ENCODE results near the gene DHX8.
A peak's percentile ranks its signal among the peaks of the same experiment; 100 is the strongest.

DHX8 gene

GRCh38 chr17:43483674-43484551, at the start of gene DHX8:
DHX8 (plus strand) TSS chr17:43483975; CDS start chr17:43484038, 63 bp downstream.
- Histone ChIP-seq H3K9me3 (ENCODE audit: control insufficient read depth, insufficient read depth, low read depth, low read length) (no peaks in the 10 kb centered on the region), H3K36me3 (ENCODE audit: control insufficient read depth, insufficient read depth, low read length) (no peaks in the 10 kb centered on the region), H3K27me3 (ENCODE audit: control insufficient read depth, insufficient read depth, low read length) (no peaks in the 10 kb centered on the region), H3K4me1 (ENCODE audit: control insufficient read depth, insufficient read depth, low read length) (peaks cover 12% of the 10 kb centered on the region), H3K9ac (ENCODE audit: low read length) (peak within 1 kb of the TSS; percentile 91), H3K27ac (ENCODE audit: low read depth, low read length) (peak within 1 kb of the TSS; percentile 76), H3K4me3 (ENCODE audit: low read depth, low read length) (peak within 1 kb of the TSS; percentile 97)

GRCh38 chr17:43434902-43435319, 48.9 kb upstream of the DHX8 start:
- no peak overlapping the region for H3K9ac ChIP-seq (ENCODE audit: low read length)
- peaks cover 22% of the 10 kb centered on the region for H3K4me1 ChIP-seq (ENCODE audit: control insufficient read depth, insufficient read depth, low read length)
- no peaks in the 10 kb centered on the region for H3K36me3 ChIP-seq (ENCODE audit: control insufficient read depth, insufficient read depth, low read length)
- no peak overlapping the region for H3K27ac ChIP-seq (ENCODE audit: low read depth, low read length)
- no peaks in the 10 kb centered on the region for H3K27me3 ChIP-seq (ENCODE audit: control insufficient read depth, insufficient read depth, low read length)
- H3K9me3 ChIP-seq (ENCODE audit: control insufficient read depth, insufficient read depth, low read depth, low read length), result no peaks in the 10 kb centered on the region
- H3K4me3 ChIP-seq (ENCODE audit: low read depth, low read length), result no peak overlapping the region

DNA sequence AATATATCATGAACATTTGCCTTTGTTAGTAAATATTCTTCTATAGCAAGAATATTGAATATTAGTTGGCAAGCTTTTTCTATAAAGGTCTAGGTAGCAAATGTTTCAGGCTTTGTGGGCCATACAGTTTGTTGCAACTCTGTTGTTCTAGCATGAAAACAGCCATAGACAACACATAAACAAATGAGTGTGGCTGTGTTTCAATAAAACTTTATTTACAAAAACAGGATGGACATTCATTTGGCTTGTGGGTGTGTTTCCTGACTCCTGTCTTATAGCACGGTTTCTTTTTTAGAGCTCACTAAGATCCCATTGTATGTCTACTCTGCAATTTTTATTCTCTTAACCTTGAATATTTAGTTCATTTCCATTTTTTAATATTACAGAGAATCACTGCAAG, 46.0 kb upstream of the DHX8 start:
- Histone ChIP-seq H3K4me3 (ENCODE audit: low read depth, low read length) (no peak overlapping the region), H3K27me3 (ENCODE audit: control insufficient read depth, insufficient read depth, low read length) (no peaks in the 10 kb centered on the region), H3K9me3 (ENCODE audit: control insufficient read depth, insufficient read depth, low read depth, low read length) (no peaks in the 10 kb centered on the region), H3K36me3 (ENCODE audit: control insufficient read depth, insufficient read depth, low read length) (no peaks in the 10 kb centered on the region), H3K9ac (ENCODE audit: low read length) (no peak overlapping the region), H3K4me1 (ENCODE audit: control insufficient read depth, insufficient read depth, low read length) (peaks cover 9% of the 10 kb centered on the region), H3K27ac (ENCODE audit: low read depth, low read length) (no peak overlapping the region)

DNA sequence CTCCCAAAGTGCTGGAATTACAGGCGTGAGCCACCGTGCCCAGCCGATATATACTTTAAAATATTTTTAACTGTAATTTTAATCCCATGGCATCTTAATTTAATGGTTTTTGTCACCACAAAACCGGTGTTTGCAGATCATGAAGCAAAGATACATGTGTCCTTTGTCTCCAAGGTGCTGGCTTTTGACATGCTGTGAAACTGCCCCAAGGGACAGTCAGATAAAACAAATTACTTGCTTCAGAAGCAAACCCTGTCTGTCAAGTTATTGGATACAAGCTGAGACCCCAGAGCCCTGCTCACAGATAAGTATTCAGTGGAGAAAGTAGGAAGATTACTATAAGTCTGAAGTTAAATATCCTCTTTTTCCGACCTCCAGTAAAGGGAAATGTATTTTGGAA, 45.1 kb upstream of the DHX8 start:
- H3K4me1 ChIP-seq (ENCODE audit: control insufficient read depth, insufficient read depth, low read length), result peaks cover 9% of the 10 kb centered on the region
- no peak overlapping the region for H3K27ac ChIP-seq (ENCODE audit: low read depth, low read length)
- H3K27me3 ChIP-seq (ENCODE audit: control insufficient read depth, insufficient read depth, low read length), result no peaks in the 10 kb centered on the region
- H3K4me3 ChIP-seq (ENCODE audit: low read depth, low read length), result no peak overlapping the region
- H3K9me3 ChIP-seq (ENCODE audit: control insufficient read depth, insufficient read depth, low read depth, low read length), result no peaks in the 10 kb centered on the region
- H3K36me3 ChIP-seq (ENCODE audit: control insufficient read depth, insufficient read depth, low read length), result no peaks in the 10 kb centered on the region
- no peak overlapping the region for H3K9ac ChIP-seq (ENCODE audit: low read length)

- no peak overlapping the region for H3K27ac ChIP-seq (ENCODE audit: low read depth, low read length)
- H3K36me3 ChIP-seq (ENCODE audit: control insufficient read depth, insufficient read depth, low read length), result no peaks in the 10 kb centered on the region
- no peak overlapping the region for H3K4me3 ChIP-seq (ENCODE audit: low read depth, low read length)
- H3K9me3 ChIP-seq (ENCODE audit: control insufficient read depth, insufficient read depth, low read depth, low read length), result no peaks in the 10 kb centered on the region
- no peak overlapping the region for H3K9ac ChIP-seq (ENCODE audit: low read length)
- no peaks in the 10 kb centered on the region for H3K27me3 ChIP-seq (ENCODE audit: control insufficient read depth, insufficient read depth, low read length)
- peaks cover 9% of the 10 kb centered on the region for H3K4me1 ChIP-seq (ENCODE audit: control insufficient read depth, insufficient read depth, low read length)
These were observed 44.7 kb upstream of the DHX8 start for GRCh38 chr17:43439041-43439440.

DNA sequence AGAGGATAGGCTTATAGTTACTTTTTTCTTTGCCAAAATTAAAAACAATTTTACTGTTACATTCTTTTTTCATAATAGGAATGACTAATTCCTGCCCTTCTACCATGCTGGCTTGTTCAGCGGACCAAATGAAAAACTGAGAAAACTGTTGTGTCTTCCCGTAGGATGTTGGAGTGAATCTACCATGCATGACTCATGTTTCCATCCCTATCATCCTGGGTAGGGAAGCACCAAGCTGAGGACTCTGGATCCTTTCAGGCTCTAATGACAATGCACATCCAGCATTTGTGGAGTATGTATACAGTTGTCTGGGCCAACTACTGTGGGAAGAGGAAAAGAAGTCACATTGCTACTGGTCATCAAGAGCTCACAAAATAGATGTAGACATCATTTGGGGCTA, 41.1 kb upstream of the DHX8 start:
- H3K9ac ChIP-seq (ENCODE audit: low read length), result no peak overlapping the region

GRCh38 chr17:43443381-43443780, 40.4 kb upstream of the DHX8 start:
- Histone ChIP-seq H3K4me1 (ENCODE audit: control insufficient read depth, insufficient read depth, low read length) (peaks cover 7% of the 10 kb centered on the region), H3K9me3 (ENCODE audit: control insufficient read depth, insufficient read depth, low read depth, low read length) (no peaks in the 10 kb centered on the region), H3K36me3 (ENCODE audit: control insufficient read depth, insufficient read depth, low read length) (no peaks in the 10 kb centered on the region), H3K27ac (ENCODE audit: low read depth, low read length) (no peak overlapping the region), H3K4me3 (ENCODE audit: low read depth, low read length) (no peak overlapping the region), H3K9ac (ENCODE audit: low read length) (no peak overlapping the region), H3K27me3 (ENCODE audit: control insufficient read depth, insufficient read depth, low read length) (no peaks in the 10 kb centered on the region)

More for the DNA sequence above, 41.1 kb upstream of the DHX8 start:
- Histone ChIP-seq H3K27me3 (ENCODE audit: control insufficient read depth, insufficient read depth, low read length) (no peaks in the 10 kb centered on the region), H3K4me1 (ENCODE audit: control insufficient read depth, insufficient read depth, low read length) (peaks cover 7% of the 10 kb centered on the region), H3K36me3 (ENCODE audit: control insufficient read depth, insufficient read depth, low read length) (no peaks in the 10 kb centered on the region), H3K9me3 (ENCODE audit: control insufficient read depth, insufficient read depth, low read depth, low read length) (no peaks in the 10 kb centered on the region), H3K4me3 (ENCODE audit: low read depth, low read length) (no peak overlapping the region), H3K27ac (ENCODE audit: low read depth, low read length) (no peak overlapping the region)

GRCh38 chr17:43444223-43445008, 39.4 kb upstream of the DHX8 start:
- no peaks in the 10 kb centered on the region for H3K27me3 ChIP-seq (ENCODE audit: control insufficient read depth, insufficient read depth, low read length)
- peaks cover 3% of the 10 kb centered on the region; the same call in 1 of the 2 replicates for H3K4me1 ChIP-seq (ENCODE audit: control insufficient read depth, insufficient read depth, low read length)
- no peak overlapping the region for H3K27ac ChIP-seq (ENCODE audit: low read depth, low read length)
- H3K9me3 ChIP-seq (ENCODE audit: control insufficient read depth, insufficient read depth, low read depth, low read length), result no peaks in the 10 kb centered on the region
- no peak overlapping the region for H3K9ac ChIP-seq (ENCODE audit: low read length)
- H3K4me3 ChIP-seq (ENCODE audit: low read depth, low read length), result no peak overlapping the region
- H3K36me3 ChIP-seq (ENCODE audit: control insufficient read depth, insufficient read depth, low read length), result no peaks in the 10 kb centered on the region

GRCh38 chr17:43445009-43445589, 38.7 kb upstream of the DHX8 start:
- Histone ChIP-seq H3K27ac (ENCODE audit: low read depth, low read length) (no peak overlapping the region), H3K9me3 (ENCODE audit: control insufficient read depth, insufficient read depth, low read depth, low read length) (no peaks in the 10 kb centered on the region), H3K36me3 (ENCODE audit: control insufficient read depth, insufficient read depth, low read length) (no peaks in the 10 kb centered on the region), H3K4me3 (ENCODE audit: low read depth, low read length) (no peak overlapping the region), H3K9ac (ENCODE audit: low read length) (no peak overlapping the region), H3K4me1 (ENCODE audit: control insufficient read depth, insufficient read depth, low read length) (peaks cover 3% of the 10 kb centered on the region; the same call in 1 of the 2 replicates), H3K27me3 (ENCODE audit: control insufficient read depth, insufficient read depth, low read length) (no peaks in the 10 kb centered on the region)

DNA sequence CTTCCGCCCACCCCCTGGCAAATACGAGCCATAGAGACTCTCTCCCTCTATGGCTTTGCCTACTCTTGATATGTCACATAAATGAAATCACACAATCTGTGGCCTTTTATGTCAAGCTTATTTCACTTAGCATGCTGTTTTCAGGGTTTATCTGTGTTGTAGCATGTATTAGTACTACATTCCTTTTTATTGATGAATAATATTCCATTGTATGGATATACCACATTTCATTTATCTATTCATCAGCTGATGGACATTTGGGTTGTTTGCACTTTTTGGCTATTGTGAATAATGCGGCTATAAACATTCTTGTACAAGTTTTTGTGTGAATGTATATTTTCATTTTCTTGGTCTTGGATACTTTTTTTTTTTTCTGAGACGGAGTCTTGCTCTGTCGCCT, 37.0 kb upstream of the DHX8 start:
- peaks cover 3% of the 10 kb centered on the region; the same call in 1 of the 2 replicates for H3K4me1 ChIP-seq (ENCODE audit: control insufficient read depth, insufficient read depth, low read length)
- H3K36me3 ChIP-seq (ENCODE audit: control insufficient read depth, insufficient read depth, low read length), result no peaks in the 10 kb centered on the region
- no peak overlapping the region for H3K9ac ChIP-seq (ENCODE audit: low read length)
- H3K4me3 ChIP-seq (ENCODE audit: low read depth, low read length), result no peak overlapping the region
- no peaks in the 10 kb centered on the region; the same call in 1 of the 2 replicates for H3K9me3 ChIP-seq (ENCODE audit: control insufficient read depth, insufficient read depth, low read depth, low read length)
- H3K27ac ChIP-seq (ENCODE audit: low read depth, low read length), result no peak overlapping the region
- H3K27me3 ChIP-seq (ENCODE audit: control insufficient read depth, insufficient read depth, low read length), result no peaks in the 10 kb centered on the region
